ENCODE measurements around the gene ADIRF. TPM values are rescaled to one million over a fixed set of nuclear protein-coding genes. Genes with fewer than 3 reads are reported as not detected.
"Not testable (repeated sequence)": the region's sequence is repeated elsewhere in the genome, so short reads cannot be mapped to it uniquely, and the experiment has no call there.

The ADIRF gene
- total RNA-seq, 1 experiment from 2014 or later, result not detected

DNA sequence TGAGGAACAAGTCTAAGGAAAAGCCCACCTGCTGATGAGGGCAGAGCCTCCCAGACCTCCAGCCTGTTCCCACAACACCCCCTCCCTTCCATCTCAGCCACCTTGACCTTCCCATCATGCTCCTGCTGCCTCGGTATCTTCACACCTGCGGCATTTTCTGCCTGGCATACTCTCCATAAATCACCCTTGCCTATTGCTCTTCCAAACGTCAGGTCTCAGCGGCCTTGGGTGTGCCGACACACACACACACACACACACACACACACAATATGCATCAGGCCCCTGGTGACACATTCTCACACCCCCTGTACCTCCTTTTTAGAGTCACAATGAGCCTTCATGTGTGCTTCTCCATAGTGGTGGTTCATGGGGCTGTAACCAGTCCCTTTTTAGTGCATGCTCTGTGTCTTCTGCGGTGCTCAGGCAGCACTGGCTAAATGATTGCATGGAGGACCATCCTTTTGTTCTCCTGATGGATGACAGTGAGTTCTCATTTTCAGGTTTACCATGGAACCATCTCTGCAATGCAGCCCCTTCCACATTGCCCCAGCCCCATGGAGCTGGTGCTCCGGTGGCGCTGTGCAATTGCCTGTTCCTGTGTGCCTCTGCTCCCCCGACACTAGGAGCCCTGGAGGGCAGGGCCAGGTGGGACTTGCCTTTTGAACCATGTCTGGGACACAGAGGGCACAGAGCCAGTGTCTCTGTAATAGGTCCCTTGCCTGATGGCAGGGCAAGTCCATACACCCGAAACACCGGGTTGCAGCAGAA is 4.5 kb downstream of the ADIRF start:
- H3K4me3 ChIP-seq (ENCODE audit: insufficient read depth, low read depth, low read length), result no peak overlapping the region
- no peak for DNase-seq
- H3K36me3 ChIP-seq (replicated peaks; ENCODE audit: control insufficient read depth, insufficient read depth, low read length), result no peaks in the 10 kb centered on the region
- H3K27me3 ChIP-seq (ENCODE audit: control insufficient read depth, insufficient read depth, low read length), result peaks cover 12% of the 10 kb centered on the region

DNA sequence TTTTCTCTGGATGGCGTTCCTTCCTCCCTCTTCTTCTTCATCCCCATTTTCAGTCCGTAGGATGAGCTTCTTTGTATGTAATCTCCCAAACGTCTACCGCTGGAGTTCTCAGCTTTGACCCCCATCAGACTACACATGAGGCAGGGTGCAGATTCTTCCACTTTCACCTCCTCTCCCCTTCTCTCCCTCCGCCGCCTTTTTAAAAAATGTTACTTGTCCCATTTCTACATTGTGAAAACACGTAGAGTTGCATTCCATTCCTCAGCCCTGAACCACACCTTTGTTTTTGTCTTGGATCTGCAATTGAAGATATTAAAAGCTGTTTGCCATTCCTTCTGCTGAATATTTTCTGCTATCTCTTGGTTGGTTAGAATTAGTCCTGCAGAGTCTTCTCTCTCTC is 6.2 kb downstream of the ADIRF start:
- no peaks in the 10 kb centered on the region for H3K36me3 ChIP-seq (replicated peaks; ENCODE audit: control insufficient read depth, insufficient read depth, low read length)
- peaks cover 12% of the 10 kb centered on the region for H3K27me3 ChIP-seq (ENCODE audit: control insufficient read depth, insufficient read depth, low read length)
- no peak overlapping the region for H3K4me3 ChIP-seq (ENCODE audit: insufficient read depth, low read depth, low read length)
- DNase-seq, result no peak

DNA sequence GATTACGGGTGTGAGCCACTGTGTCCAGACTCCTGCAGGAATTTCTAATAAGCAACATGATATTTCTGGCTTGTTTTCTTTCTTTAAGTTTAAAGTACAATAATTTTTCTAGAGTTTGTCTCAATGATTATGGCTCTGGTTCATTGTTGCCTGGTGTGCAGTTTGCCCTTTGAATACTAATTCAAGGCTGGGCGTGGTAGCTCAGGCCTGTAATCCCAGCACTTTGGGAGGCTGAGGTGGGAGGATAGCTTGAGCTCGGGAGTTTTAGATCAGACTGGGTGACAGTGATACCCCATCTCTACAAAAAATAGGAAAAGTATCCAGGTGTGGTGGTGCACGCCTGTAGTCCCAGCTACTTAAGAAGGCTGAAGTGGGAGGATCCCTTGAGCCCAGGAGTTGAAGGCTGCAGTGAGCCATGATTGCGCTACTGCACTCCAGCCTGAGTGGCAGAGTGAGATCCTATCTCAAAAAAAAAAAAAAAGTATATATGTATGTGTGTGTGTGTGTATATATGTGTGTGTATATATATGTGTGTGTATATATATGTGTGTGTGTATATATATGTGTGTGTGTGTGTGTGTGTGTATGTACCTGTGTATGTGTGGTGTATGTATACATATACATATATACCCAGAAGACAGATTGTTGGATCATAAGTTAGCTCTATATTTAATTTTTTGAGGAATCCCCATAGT is 8.2 kb downstream of the ADIRF start:
- no peaks in the 10 kb centered on the region for H3K36me3 ChIP-seq (replicated peaks; ENCODE audit: control insufficient read depth, insufficient read depth, low read length)
- H3K27me3 ChIP-seq (ENCODE audit: control insufficient read depth, insufficient read depth, low read length), result peaks cover 12% of the 10 kb centered on the region
- DNase-seq, result no peak
- no peak overlapping the region for H3K4me3 ChIP-seq (ENCODE audit: insufficient read depth, low read depth, low read length)

DNA sequence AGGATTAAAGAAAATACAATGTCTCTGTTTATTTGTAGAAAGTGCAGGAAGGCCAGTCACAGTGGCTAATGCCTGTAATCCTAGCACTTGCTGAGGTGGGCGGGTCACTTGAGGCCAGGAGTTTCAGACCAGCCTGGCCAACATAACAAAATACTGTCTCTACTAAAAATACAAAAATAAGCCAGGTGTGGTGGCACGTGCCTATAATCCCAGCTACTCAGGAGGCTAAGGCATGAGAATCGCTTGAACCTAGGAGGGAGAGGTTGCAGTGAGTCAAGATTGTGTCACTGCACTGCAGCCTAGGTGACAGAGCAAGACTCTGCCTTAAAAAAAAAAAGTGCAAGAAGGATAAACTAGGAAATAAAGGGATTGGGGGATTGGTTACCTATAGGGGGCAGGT is 10.2 kb downstream of the ADIRF start:
- DNase-seq; H3K27me3 ChIP-seq (ENCODE audit: control insufficient read depth, insufficient read depth, low read length); H3K4me3 ChIP-seq (ENCODE audit: insufficient read depth, low read depth, low read length); H3K36me3 ChIP-seq (replicated peaks; ENCODE audit: control insufficient read depth, insufficient read depth, low read length): not testable (repeated sequence)

DNA sequence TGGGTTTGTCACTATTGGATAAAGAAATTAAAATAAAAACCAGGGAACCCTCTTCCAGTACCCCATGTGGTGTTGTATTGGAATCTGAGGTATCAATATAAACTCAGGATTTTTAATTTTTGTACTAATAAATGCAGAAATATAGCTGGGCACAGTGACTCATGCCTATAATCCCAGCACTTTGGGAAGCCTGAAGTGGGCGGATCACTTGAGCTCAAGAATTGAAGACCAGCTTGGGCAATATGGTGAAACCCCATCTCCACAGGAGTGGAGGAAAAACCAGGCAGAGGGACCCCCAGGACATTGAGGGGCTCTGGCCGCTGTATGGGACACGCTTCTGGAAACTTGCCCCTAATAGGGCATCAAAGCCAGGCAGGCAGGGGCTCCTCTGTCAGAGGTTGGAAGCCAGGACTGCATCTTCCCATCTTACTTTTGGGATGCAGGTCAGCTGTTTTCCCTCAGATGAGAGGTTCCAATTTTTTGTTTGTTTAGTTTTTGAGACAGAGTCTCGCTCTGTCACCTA is 11.1 kb downstream of the ADIRF start:
- Histone ChIP-seq H3K4me3 (ENCODE audit: insufficient read depth, low read depth, low read length) (no peak overlapping the region), H3K27me3 (ENCODE audit: control insufficient read depth, insufficient read depth, low read length) (no peaks in the 10 kb centered on the region; the same call in 1 of the 2 replicates), H3K36me3 (replicated peaks; ENCODE audit: control insufficient read depth, insufficient read depth, low read length) (no peaks in the 10 kb centered on the region)
- DNase-seq, result no peak

DNA sequence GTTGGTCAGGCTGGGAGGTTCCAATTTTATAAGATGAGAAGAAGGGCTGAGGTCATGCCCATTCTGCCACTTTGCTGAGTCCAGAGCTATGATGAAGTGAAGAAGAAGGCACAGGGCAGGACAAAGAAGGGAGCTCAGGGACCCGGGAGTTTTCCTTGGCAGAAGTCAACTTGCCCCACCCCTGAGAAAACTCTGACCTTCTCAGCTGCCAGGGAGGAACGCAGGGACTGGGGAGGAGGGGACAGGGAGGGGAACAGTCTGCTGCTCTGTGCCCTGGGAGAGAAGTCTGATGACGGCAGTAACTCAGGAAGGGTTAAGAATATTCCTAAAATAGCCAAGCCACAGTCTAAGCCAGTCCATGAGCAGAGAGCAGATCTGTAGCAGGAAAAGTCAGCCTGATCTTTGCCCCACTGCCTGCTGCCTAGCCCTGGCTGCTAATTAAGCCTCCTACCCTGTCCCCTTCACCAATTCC is 11.7 kb downstream of the ADIRF start:
- Histone ChIP-seq H3K36me3 (replicated peaks; ENCODE audit: control insufficient read depth, insufficient read depth, low read length) (no peaks in the 10 kb centered on the region), H3K4me3 (ENCODE audit: insufficient read depth, low read depth, low read length) (no peak overlapping the region), H3K27me3 (ENCODE audit: control insufficient read depth, insufficient read depth, low read length) (no peaks in the 10 kb centered on the region)
- no peak for DNase-seq

DNA sequence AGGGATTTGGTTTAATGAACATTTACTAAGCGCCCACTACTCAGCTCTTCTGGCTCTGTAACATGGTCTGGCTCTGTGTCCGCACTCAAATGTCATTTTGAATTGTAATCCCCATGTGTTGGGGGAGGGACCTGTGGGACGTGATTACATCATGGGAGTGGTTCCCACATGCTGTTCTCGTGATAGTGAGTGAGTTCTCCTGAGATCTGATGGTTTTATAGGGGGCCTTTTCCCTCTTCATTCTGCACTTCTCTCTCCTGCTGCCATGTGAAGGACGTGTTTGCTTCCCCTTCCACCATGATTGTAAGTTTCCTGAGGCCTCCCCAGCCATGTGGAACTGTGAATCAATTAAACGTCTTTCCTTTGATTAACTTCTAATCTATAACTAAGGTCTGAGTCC is 12.7 kb downstream of the ADIRF start:
- DNase-seq; H3K36me3 ChIP-seq (replicated peaks; ENCODE audit: control insufficient read depth, insufficient read depth, low read length); H3K4me3 ChIP-seq (ENCODE audit: insufficient read depth, low read depth, low read length); H3K27me3 ChIP-seq (ENCODE audit: control insufficient read depth, insufficient read depth, low read length): not testable (repeated sequence)

DNA sequence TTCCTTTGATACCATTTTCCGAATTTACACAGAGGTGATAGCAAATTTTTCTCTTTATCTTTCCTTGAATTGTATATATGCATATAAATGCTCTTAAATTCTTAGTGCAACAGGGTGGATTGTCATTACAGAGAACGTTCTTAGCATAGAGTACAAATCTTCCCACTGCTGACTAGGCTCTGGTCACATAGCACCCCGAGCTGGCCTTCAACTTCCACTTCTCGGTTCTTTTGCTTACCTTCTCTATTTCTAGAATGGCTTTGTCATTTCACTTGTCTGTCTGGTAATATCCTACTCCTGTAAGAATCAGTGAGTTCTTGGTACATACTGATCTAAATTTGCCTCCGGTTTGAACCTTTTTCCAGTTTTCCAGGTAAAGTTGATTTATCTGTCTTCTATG is 13.4 kb downstream of the ADIRF start:
- DNase-seq, result no peak
- no peak overlapping the region for H3K4me3 ChIP-seq (ENCODE audit: insufficient read depth, low read depth, low read length)
- H3K27me3 ChIP-seq (ENCODE audit: control insufficient read depth, insufficient read depth, low read length), result no peaks in the 10 kb centered on the region
- H3K36me3 ChIP-seq (replicated peaks; ENCODE audit: control insufficient read depth, insufficient read depth, low read length), result no peaks in the 10 kb centered on the region

DNA sequence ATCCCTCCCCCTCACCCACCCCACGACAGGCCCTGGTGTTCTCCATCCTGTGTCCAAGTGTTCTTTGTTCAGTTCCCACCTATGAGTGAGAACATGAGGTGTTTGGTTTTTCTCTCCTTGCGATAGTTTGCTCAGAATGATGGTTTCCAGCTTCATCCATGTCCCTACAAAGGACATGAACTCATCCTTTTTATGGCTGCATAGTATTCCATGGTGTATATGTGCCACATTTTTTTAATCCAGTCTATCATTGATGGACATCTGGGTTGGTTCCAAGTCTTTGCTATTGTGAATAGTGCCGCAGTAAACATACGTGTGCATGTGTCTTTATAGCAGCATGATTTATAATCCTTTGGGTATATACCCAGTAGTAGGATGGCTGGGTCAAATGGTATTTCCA is 16.2 kb downstream of the ADIRF start:
- DNase-seq; H3K4me3 ChIP-seq (ENCODE audit: insufficient read depth, low read depth, low read length); H3K27me3 ChIP-seq (ENCODE audit: control insufficient read depth, insufficient read depth, low read length); H3K36me3 ChIP-seq (replicated peaks; ENCODE audit: control insufficient read depth, insufficient read depth, low read length): not testable (repeated sequence)

DNA sequence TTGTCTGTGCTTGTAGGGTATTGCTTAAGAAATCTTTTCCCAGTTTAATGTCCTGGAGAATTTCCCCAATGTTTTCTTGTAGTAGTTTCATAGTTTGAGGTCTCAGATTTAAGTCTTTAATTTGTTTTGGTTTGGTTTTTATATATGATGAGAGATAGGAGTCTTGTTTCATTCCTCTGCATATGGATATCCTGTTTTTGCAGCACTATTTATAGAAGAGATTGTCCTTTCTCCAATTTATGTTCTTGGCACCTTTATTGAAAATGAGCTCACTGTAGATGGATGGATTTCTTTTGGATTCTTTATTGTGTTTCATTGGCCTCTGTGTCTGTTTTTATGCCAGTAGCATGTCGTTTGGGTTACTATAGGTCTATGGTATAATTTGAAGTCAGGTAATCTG is 20.2 kb downstream of the ADIRF start:
- no peaks in the 10 kb centered on the region for H3K36me3 ChIP-seq (replicated peaks; ENCODE audit: control insufficient read depth, insufficient read depth, low read length)

DNA sequence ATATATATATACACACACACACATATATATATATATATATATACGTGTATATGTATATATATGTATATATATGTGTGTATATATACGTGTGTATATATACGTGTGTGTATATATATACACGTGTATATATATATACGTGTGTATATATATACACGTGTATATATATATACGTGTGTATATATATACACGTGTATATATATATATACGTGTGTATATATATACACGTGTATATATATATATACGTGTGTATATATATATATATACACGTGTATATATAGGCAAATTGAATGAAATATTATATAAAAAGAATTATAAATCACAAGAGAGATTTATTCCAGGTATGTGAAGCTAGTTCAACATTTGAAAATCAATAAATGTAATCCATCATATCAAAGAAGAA is 23.1 kb downstream of the ADIRF start:
- not testable (repeated sequence) for H3K4me3 ChIP-seq (ENCODE audit: insufficient read depth, low read depth, low read length); H3K36me3 ChIP-seq (replicated peaks; ENCODE audit: control insufficient read depth, insufficient read depth, low read length); DNase-seq; H3K27me3 ChIP-seq (ENCODE audit: control insufficient read depth, insufficient read depth, low read length)

More for the DNA sequence above, 20.2 kb downstream of the ADIRF start:
- DNase-seq, result no peak
- Histone ChIP-seq H3K27me3 (ENCODE audit: control insufficient read depth, insufficient read depth, low read length) (no peaks in the 10 kb centered on the region), H3K4me3 (ENCODE audit: insufficient read depth, low read depth, low read length) (no peak overlapping the region)

DNA sequence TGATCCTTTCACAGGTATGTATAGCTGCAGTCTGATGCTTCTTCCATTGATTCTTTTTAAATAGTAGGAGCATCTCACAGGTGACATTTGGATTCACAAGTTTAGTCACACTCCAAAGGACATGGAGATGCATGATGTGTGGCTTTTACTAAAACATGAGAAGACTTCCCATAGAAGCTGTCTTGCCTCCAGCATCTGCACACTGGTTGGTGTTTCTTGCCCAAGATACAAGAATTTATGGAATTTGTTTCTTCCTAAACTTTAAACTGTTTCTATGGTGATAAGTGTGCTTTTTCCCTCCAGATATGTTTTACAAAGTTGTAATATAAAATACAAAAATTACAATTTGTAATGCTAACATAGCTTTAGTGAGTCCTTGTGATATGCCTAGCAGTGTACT is 24.2 kb downstream of the ADIRF start:
- Histone ChIP-seq H3K36me3 (replicated peaks; ENCODE audit: control insufficient read depth, insufficient read depth, low read length) (no peaks in the 10 kb centered on the region), H3K27me3 (ENCODE audit: control insufficient read depth, insufficient read depth, low read length) (no peaks in the 10 kb centered on the region), H3K4me3 (ENCODE audit: insufficient read depth, low read depth, low read length) (no peak overlapping the region)
- DNase-seq, result no peak

DNA sequence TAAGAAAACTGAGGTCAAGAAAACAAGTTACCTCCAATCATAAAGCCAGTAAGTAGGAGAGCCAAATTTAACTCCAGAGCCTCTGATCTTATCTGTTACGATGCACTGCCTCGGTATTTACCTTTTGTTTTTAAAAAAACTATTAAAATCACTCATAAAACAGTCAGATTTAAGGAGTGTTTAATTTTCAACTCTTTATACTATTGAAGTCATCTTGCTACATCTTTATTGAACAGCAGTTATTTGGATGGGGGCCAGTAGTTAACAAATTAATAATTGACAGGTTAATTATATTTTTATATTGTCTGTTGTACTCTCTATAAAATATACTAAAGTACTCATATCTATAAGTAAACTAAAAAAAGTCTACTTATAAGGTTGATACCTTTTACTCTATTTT is 24.6 kb downstream of the ADIRF start:
- Histone ChIP-seq H3K36me3 (replicated peaks; ENCODE audit: control insufficient read depth, insufficient read depth, low read length) (no peaks in the 10 kb centered on the region), H3K4me3 (ENCODE audit: insufficient read depth, low read depth, low read length) (no peak overlapping the region), H3K27me3 (ENCODE audit: control insufficient read depth, insufficient read depth, low read length) (no peaks in the 10 kb centered on the region)
- no peak for DNase-seq

DNA sequence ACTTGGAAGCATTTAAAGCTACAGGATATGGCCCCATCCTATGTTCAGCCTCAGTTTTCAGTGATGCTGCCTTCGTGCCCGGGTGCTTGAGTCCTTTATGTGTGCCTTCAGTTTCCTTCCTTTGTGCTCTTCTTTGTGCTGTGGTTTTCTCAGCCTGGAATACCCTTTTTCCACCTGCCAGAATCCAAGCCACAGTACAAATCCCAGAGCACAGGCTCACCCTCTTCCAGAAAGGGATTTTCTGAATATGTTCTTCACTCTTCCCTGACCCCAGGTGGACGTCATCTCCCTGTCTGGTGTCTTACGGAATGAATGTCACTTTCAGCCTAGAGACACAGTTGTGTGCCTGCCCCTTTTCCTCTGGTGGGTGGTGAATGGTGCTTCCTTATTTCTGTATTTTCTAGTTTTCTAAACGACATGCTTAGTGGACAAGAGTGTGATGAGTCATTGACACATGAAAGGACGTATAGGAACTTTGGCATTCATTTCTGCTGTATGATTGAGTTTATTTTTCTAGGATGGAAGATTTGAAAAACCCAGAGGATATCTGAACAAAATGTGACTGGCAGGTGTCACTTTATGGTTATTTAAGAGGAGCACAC is 31.6 kb downstream of the ADIRF start:
- not testable (repeated sequence) for H3K36me3 ChIP-seq (replicated peaks; ENCODE audit: control insufficient read depth, insufficient read depth, low read length); DNase-seq; H3K4me3 ChIP-seq (ENCODE audit: insufficient read depth, low read depth, low read length); H3K27me3 ChIP-seq (ENCODE audit: control insufficient read depth, insufficient read depth, low read length)

DNA sequence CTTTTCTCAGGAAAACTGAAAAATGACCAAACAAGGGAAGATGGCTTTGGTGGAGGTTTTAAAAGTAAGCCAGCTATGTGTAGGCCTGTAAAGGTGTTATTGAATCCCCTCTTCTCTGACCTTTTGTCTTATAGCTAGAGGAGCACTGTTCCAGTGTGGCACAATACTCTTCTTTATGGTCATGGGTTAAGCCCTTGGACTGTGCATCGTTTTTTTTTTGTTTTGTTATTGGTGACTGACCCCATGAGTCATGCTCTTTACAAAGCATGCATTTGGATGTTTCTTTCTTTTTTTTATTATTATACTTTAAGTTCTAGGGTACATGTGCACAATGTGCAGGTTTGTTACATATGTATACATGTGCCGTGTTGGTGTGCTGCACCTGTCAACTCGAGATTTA is 32.2 kb downstream of the ADIRF start:
- Histone ChIP-seq H3K4me3 (ENCODE audit: insufficient read depth, low read depth, low read length) (no peak overlapping the region), H3K27me3 (ENCODE audit: control insufficient read depth, insufficient read depth, low read length) (no peaks in the 10 kb centered on the region), H3K36me3 (replicated peaks; ENCODE audit: control insufficient read depth, insufficient read depth, low read length) (no peaks in the 10 kb centered on the region)
- no peak for DNase-seq

Measured in H7 (cell line).